Fibroblast of peridontal ligament (primary cell): ENCODE data around the gene VAT1L.
A peak's percentile ranks its signal among the peaks of the same experiment; 100 is the strongest.
"Not testable (repeated sequence)": the region's sequence is repeated elsewhere in the genome, so short reads cannot be mapped to it uniquely, and the experiment has no call there.

Experiments
- DNase-seq: peaks from one replicate; pipeline ENCODE4 v3.0.0-alpha.2; 2010; ENCODE audit errors: extremely low read depth

Gene VAT1L

GRCh38 chr16:77992381-77992780 is 204.0 kb downstream of the VAT1L start:
- DNase-seq = not testable (repeated sequence)

DNA sequence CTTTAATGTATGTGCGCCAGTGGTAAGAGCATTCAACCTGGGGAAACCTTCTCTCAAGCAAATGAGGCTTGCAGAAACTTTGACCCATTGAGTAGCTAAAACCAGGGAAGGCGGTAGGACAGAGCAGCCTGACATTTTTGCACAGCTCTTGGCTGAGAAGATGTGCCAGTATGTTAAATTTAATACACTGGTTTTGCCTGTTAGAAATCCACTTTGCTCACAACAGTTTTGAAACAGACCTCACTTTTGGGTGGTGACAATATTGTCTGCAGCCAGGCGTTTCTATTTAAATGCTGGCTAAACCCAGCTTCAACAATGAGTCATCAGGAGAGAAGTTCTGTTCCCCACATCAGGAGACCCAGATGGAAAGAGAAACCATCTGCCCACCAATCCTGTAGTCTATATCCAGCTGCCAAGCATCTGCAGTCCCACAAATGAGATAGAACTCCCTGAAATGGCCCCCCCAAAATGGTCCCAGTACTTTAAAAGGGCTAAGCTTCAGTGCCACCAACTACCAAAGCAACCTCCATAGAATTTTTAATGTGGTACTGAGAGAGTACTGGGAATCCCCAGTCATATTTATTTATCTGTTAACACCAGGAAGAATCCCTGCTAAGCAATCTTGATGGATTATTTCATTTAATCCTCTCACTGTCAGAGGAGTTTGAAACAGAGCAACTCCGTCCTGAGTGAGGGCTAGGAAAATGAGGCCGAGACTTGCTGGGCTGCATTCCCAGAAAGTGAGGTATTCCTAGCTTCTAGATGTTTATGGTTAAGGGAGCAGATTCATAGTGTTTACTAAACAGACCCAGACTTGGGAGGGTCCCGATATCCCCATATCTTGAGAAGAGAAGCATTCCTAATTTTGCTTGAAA is 205.0 kb downstream of the VAT1L start:
- peak; percentile 82 for DNase-seq

- DNase-seq = no peak
These were observed 207.6 kb downstream of the VAT1L start for GRCh38 chr16:77995843-77996455.

GRCh38 chr16:77998350-77999023 is 210.1 kb downstream of the VAT1L start:
- no peak for DNase-seq

DNA sequence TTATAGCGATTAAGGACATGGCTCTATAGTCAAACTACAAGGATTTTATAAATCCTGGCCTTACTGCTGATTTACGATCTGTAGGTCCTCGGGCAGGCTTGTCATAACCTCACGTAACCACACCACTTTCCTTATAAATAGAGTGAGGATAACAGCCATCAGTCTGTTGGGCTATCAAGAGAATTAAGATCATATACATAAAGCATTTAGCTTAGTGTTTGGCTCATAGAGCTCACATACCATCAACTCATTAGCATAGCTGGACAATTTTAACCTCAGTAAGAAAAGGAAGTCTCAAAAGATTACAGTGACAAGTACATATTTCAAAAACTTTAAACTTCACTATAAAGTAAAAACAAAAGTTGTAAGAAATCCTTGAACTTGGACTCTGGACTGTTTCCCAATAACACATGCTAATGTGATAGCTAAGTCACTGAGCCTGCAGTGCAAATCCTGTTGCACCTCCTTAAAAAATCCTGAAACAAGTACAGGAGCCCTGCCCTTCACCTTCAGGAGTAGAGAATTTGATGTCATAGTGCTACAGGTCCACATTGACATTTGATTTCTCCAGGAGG is 213.2 kb downstream of the VAT1L start:
- no peak for DNase-seq

DNA sequence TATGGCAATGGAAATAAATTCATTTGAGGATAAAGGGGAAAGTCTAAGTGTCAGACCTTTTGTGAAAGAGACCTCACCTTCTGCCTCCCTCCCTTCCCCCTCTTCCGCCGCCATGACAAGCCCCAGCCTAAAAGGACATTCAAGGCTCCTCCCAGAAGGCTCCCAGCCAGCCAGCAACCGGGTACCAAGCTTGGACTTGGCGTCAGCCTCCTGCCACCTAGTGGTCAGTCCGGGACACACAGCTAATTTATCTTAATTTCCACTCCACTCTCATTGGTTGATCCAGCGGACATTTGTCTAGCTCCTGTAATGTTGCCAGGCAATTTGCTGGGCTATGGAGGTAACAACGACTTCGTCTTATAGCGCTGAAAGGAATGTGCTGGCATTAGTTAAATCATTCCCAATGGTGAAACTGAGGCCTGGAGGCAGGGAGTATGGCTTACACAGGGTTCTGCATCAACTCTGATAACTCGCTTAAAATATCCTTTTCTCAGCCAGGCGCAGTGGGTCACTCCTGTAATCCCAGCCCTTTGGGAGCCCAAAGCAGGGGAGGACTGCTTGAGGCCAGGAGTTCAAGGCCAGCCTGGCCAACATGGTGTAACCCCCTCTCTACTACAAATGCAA is 214.7 kb downstream of the VAT1L start:
- DNase-seq = peak; percentile 89

DNA sequence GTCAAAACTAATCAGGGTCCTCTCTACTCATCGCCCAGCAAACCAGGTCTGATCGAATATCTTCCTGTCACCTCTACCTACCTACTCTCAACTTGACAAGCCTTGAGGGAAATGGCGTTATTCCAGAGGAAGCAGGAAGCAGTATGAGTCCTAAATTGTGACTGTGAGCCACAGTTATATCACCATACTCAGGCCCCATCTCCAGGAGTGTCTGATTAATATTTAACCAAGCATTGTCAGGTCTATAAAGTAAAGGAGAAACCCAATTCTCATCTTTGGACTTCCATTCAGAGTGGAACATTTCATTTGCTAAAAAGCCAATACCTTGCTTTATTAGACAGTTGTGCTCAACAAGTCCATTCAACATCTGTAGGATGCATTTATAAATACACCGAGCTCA is 216.2 kb downstream of the VAT1L start:
- no peak for DNase-seq

- no peak for DNase-seq
These were observed 217.5 kb downstream of the VAT1L start for GRCh38 chr16:78005881-78006280.

GRCh38 chr16:78007121-78007520 is 218.8 kb downstream of the VAT1L start:
- DNase-seq = no peak

GRCh38 chr16:78022347-78023060 is 234.1 kb downstream of the VAT1L start, which contains the start of gene CLEC3A:
TSS of gene CLEC3A (plus strand) at chr16:78022548. CDS start at chr16:78022627, 79 bp downstream.
- no peak for DNase-seq

DNA sequence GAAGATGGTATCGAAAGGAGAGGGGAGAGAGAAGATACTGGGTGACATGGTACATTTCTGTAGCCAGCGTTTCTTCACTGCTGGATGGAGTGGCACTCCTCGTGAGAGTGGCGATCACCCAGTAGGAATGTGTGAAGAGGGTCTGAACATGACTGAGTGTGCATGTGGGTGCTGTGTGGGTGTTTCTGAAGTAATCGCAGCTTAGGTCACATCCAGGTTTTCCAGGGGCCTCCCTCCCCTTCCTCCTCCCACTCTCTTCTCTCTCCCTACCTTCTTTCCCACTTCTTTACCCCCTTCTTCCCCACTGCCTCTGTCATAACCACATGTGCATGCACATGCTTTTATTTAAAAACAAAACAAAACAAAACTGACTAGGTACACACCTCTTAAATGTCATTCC is 235.8 kb downstream of the VAT1L start:
- no peak for DNase-seq

DNA sequence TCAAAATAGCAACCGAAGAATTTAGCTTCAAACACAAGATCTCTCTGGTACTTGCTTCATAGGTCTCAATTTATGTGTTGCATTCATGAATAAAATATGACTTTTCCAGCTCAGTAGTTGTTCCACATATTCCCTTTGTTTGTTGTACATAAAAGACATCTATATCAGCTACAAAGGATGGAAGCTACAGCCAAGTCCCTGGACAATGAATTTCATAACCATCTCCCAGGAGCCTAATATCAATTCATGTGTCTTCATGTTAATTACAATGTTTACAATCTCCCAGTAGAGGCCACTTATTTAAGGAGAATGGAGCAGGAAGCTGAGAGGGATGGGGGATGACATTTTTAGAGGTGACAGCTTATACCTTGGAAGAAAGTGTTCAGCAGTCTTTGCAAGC is 237.3 kb downstream of the VAT1L start:
- no peak for DNase-seq

- no peak for DNase-seq
These were observed 239.7 kb downstream of the VAT1L start for GRCh38 chr16:78028018-78028417.
